H9 (cell line): Measurements from ENCODE around the gene PTTG1. TPM values are rescaled to one million over a fixed set of nuclear protein-coding genes. Genes with fewer than 3 reads are reported as not detected.

ENCODE experiments used
- DNase-seq: peaks from one replicate; pipeline ENCODE4 v3.0.0-alpha.2; 2017
- H2AFZ ChIP-seq: one replicate; pipeline ENCODE4 v1.6.1; 2013; ENCODE audit warnings: mild to moderate bottlenecking, low read length, control low read depth, moderate library complexity
- H2AK5ac ChIP-seq: 2 replicates; pipeline ENCODE4 v1.6.1; 2013; ENCODE audit warnings: low read length, control low read depth, mixed read lengths; ENCODE audit not compliant: insufficient read length
- H2BK120ac ChIP-seq: one replicate; pipeline ENCODE4 v1.6.1; 2013; ENCODE audit warnings: low read depth, mild to moderate bottlenecking, low read length, control low read depth, inconsistent platforms; ENCODE audit not compliant: poor library complexity, severe bottlenecking
- H2BK12ac ChIP-seq: 2 replicates; pipeline ENCODE4 v1.6.1; 2013; ENCODE audit warnings: low read length, control low read depth, mixed read lengths, low read depth; ENCODE audit not compliant: insufficient read length
- H2BK15ac ChIP-seq: 2 replicates; pipeline ENCODE4 v1.6.1; 2013; ENCODE audit warnings: low read depth, low read length, control low read depth
- H2BK20ac ChIP-seq: one replicate; pipeline ENCODE4 v1.6.1; 2013; ENCODE audit warnings: low read depth, mild to moderate bottlenecking, low read length, control low read depth, inconsistent platforms; ENCODE audit not compliant: poor library complexity, severe bottlenecking
- H2BK5ac ChIP-seq: 2 replicates; pipeline ENCODE4 v1.6.1; 2013; ENCODE audit warnings: low read length, control low read depth, mixed read lengths; ENCODE audit not compliant: insufficient read length
- H3K14ac ChIP-seq: 2 replicates; pipeline ENCODE4 v1.6.1; 2013; ENCODE audit warnings: low read length, control low read depth; ENCODE audit not compliant: insufficient read depth
- H3K18ac ChIP-seq: 2 replicates; pipeline ENCODE4 v1.6.1; 2013; ENCODE audit warnings: low read depth, mild to moderate bottlenecking, mixed read lengths, low read length, control low read depth; ENCODE audit not compliant: insufficient read length
- H3K23ac ChIP-seq: 2 replicates; pipeline ENCODE4 v1.6.1; 2013; ENCODE audit warnings: low read length, control low read depth, mixed read lengths, low read depth; ENCODE audit not compliant: insufficient read length
- H3K23me2 ChIP-seq: 2 replicates; pipeline ENCODE4 v1.6.1; 2013; ENCODE audit warnings: low read depth, mild to moderate bottlenecking, mixed read lengths, low read length, control low read depth; ENCODE audit not compliant: insufficient read length, poor library complexity, severe bottlenecking
- H3K27ac ChIP-seq: 2 replicates; pipeline ENCODE4 v1.5.1; 2013; ENCODE audit warnings: low read length, control low read depth, mixed read lengths, low read depth; ENCODE audit not compliant: insufficient read length
- H3K27me3 ChIP-seq: 2 replicates; pipeline ENCODE4 v1.6.1; 2013; ENCODE audit warnings: low read length, control low read depth, inconsistent platforms; ENCODE audit not compliant: insufficient read depth
- H3K4ac ChIP-seq: 2 replicates; pipeline ENCODE4 v1.6.1; 2013; ENCODE audit warnings: low read depth, mild to moderate bottlenecking, control low read depth, inconsistent platforms, low read length, moderate library complexity
- H3K4me1 ChIP-seq: 2 replicates; pipeline ENCODE4 v1.6.1; 2013; ENCODE audit warnings: low read length, control low read depth, inconsistent platforms; ENCODE audit not compliant: insufficient read depth
- H3K4me2 ChIP-seq: 2 replicates; pipeline ENCODE4 v1.6.1; 2013; ENCODE audit warnings: low read length, control low read depth, mixed read lengths; ENCODE audit not compliant: insufficient read length, insufficient read depth
- H3K56ac ChIP-seq: 2 replicates; pipeline ENCODE4 v1.6.1; 2013; ENCODE audit warnings: low read depth, mild to moderate bottlenecking, mixed read lengths, low read length, control low read depth; ENCODE audit not compliant: insufficient read length
- H3K79me1 ChIP-seq: 2 replicates; pipeline ENCODE4 v1.6.1; 2013; ENCODE audit warnings: low read depth, mild to moderate bottlenecking, moderate library complexity, low read length, control low read depth, inconsistent platforms; ENCODE audit not compliant: insufficient read depth, poor library complexity, severe bottlenecking
- H3K79me2 ChIP-seq: 2 replicates; pipeline ENCODE4 v1.6.1; 2013; ENCODE audit warnings: low read length, control low read depth, inconsistent platforms; ENCODE audit not compliant: insufficient read depth
- H3K9ac ChIP-seq: 2 replicates; pipeline ENCODE4 v1.6.1; 2013; ENCODE audit warnings: low read length, control low read depth, mixed read lengths; ENCODE audit not compliant: insufficient read length; ENCODE audit errors: extremely low read depth
- H3K9me3 ChIP-seq: one replicate; pipeline ENCODE4 v1.6.1; 2013; ENCODE audit warnings: low read depth, low read length, inconsistent platforms; ENCODE audit not compliant: control insufficient read depth
- H3T11ph ChIP-seq: one replicate; pipeline ENCODE4 v1.6.1; 2013; ENCODE audit warnings: mild to moderate bottlenecking, low read length, control low read depth, inconsistent platforms
- H4K20me1 ChIP-seq: one replicate; pipeline ENCODE4 v1.6.1; 2013; ENCODE audit not compliant: control insufficient read depth, insufficient read length, insufficient read depth
- H4K5ac ChIP-seq: 2 replicates; pipeline ENCODE4 v1.6.1; 2013; ENCODE audit warnings: low read depth, mild to moderate bottlenecking, mixed read lengths, low read length, control low read depth; ENCODE audit not compliant: insufficient read length
- H4K8ac ChIP-seq: replicated peaks from 2 replicates; pipeline ENCODE4 v1.6.1; 2013; ENCODE audit warnings: low read length, control low read depth, mixed read lengths, low read depth; ENCODE audit not compliant: insufficient read length
- H4K91ac ChIP-seq: 2 replicates; pipeline ENCODE4 v1.6.1; 2013; ENCODE audit warnings: low read depth, mild to moderate bottlenecking, moderate library complexity, mixed read lengths, low read length, control low read depth; ENCODE audit not compliant: insufficient read length
- H3K27ac Mint-ChIP-seq, 3 experiments: 2 replicates in 2 of 3; 3 replicates in 1 of 3; pipeline ENCODE4 v1.8.0; 2020 to 2021; ENCODE audit warnings: mixed read lengths in 3 of 3, mild to moderate bottlenecking in 1 of 3, moderate library complexity in 1 of 3
- H3K27me3 Mint-ChIP-seq: 2 replicates; pipeline ENCODE4 v1.8.0; 2021; ENCODE audit warnings: low read depth, mild to moderate bottlenecking, moderate library complexity, mixed read lengths
- H3K36me3 Mint-ChIP-seq, 3 experiments: 2 replicates in 2 of 3; 3 replicates in 1 of 3; pipeline ENCODE4 v1.8.0; 2020 to 2021; ENCODE audit warnings: low read depth in 3 of 3, mixed read lengths in 3 of 3; ENCODE audit not compliant: insufficient read depth in 1 of 3
- H3K4me1 Mint-ChIP-seq, 2 experiments: 2 replicates each; pipeline ENCODE4 v1.8.0; 2020; ENCODE audit warnings: mixed read lengths in 2 of 2
- H3K4me3 Mint-ChIP-seq, 2 experiments: 2 replicates in 1 of 2; 3 replicates in 1 of 2; pipeline ENCODE4 v1.8.0; 2020 to 2021; ENCODE audit warnings: mild to moderate bottlenecking in 2 of 2, mixed read lengths in 2 of 2, moderate library complexity in 1 of 2
- H3K9me3 Mint-ChIP-seq, 2 experiments: 2 replicates in 1 of 2; 3 replicates in 1 of 2; pipeline ENCODE4 v1.8.0; 2020; ENCODE audit warnings: mild to moderate bottlenecking in 2 of 2, mixed read lengths in 2 of 2, moderate library complexity in 1 of 2
- WGBS: extraction: QIAGEN DNeasy Blood & Tissue Kit; methylation state at CpG from one replicate; pipeline ENCODE4 v1.1.7; 2013; ENCODE audit warnings: missing lambda C conversion rate, low lambda C conversion rate, mixed read lengths; ENCODE audit not compliant: insufficient read length; ENCODE audit errors: extremely low coverage; 5-methylcytosine and 5-hydroxymethylcytosine counted together
- total RNA-seq: library from RNA; stranded (reverse); gene quantifications from 2 replicates; pipeline ENCODE4 v1.2.1, GENCODE V29; 2021
- TF ChIP-seq, protein P1 (sequence below): fragments of 200-600 bp; sonication (generic); conservative IDR thresholded peaks from 3 replicates; pipeline ENCODE4 v1.8.0; 2021; ENCODE audit warnings: antibody characterized with exemption, mild to moderate bottlenecking

PTTG1 gene
- total RNA-seq, 1 experiment from 2014 or later, result 279 TPM

DNA sequence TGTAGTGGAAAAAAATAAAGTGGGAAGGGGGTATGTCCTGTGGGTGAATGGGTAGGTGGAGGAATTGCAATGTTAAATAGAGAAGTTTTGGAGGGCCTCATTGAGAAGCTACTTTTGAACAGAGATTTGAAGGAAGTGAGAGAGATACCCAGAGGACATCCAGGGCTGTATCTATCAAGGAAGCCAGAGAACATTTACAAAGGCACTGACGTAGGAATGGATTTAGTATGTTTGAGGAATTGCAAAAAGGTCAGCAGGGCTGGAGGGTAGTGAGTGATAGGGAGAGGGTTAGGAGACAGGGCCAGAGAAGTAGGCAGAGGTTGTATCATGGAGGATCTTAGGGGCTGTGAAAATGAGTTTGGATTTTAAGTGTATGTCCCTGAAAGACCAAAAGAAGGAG is 13.9 kb downstream of the PTTG1 start:
- Mint-ChIP-seq H3K36me3 (peaks cover 0 to 4% (median 0%) of the 10 kb centered on the region in 3 experiments; a peak in 2 of 7 replicates), H3K9me3 (no peaks in the 10 kb centered on the region), H3K4me1 (peaks cover 8 to 13% of the 10 kb centered on the region in 2 experiments), H3K27ac (no peak overlapping the region), H3K27me3 (peaks cover 5% of the 10 kb centered on the region), H3K4me3 (no peak overlapping the region)
- H3K4me1 ChIP-seq, result no peaks in the 10 kb centered on the region
- H3K27ac ChIP-seq, result no peak overlapping the region
- no peaks in the 10 kb centered on the region for H3K9me3 ChIP-seq
- H3K9ac ChIP-seq, result no peak overlapping the region
- H3K79me2 ChIP-seq, result no peaks in the 10 kb centered on the region
- H4K91ac ChIP-seq, result no peak overlapping the region
- H2BK12ac ChIP-seq, result no peak overlapping the region
- no peak overlapping the region for H2BK20ac ChIP-seq
- H4K8ac ChIP-seq, result no peak overlapping the region
- H3K4me2 ChIP-seq, result no peak overlapping the region
- H2BK15ac ChIP-seq, result no peak overlapping the region
- no peak overlapping the region for H2AK5ac ChIP-seq
- no peak overlapping the region for H4K5ac ChIP-seq
- no peak overlapping the region for H2AFZ ChIP-seq
- no peaks in the 10 kb centered on the region for H3K79me1 ChIP-seq
- WGBS, result no CpG with 5 or more reads among the region's 1 CpG
- H3K23ac ChIP-seq, result no peak overlapping the region
- no peak overlapping the region for H3T11ph ChIP-seq
- H3K23me2 ChIP-seq, result no peaks in the 10 kb centered on the region
- TF ChIP-seq, protein P1, sequence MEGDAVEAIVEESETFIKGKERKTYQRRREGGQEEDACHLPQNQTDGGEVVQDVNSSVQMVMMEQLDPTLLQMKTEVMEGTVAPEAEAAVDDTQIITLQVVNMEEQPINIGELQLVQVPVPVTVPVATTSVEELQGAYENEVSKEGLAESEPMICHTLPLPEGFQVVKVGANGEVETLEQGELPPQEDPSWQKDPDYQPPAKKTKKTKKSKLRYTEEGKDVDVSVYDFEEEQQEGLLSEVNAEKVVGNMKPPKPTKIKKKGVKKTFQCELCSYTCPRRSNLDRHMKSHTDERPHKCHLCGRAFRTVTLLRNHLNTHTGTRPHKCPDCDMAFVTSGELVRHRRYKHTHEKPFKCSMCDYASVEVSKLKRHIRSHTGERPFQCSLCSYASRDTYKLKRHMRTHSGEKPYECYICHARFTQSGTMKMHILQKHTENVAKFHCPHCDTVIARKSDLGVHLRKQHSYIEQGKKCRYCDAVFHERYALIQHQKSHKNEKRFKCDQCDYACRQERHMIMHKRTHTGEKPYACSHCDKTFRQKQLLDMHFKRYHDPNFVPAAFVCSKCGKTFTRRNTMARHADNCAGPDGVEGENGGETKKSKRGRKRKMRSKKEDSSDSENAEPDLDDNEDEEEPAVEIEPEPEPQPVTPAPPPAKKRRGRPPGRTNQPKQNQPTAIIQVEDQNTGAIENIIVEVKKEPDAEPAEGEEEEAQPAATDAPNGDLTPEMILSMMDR, result no peak
- no peak overlapping the region for H3K14ac ChIP-seq
- H2BK120ac ChIP-seq, result no peak overlapping the region
- H4K20me1 ChIP-seq, result no peaks in the 10 kb centered on the region
- H3K27me3 ChIP-seq, result no peaks in the 10 kb centered on the region
- no peak overlapping the region for H3K4ac ChIP-seq
- H2BK5ac ChIP-seq, result no peak overlapping the region
- DNase-seq, result no peak
- no peak overlapping the region for H3K56ac ChIP-seq
- H3K18ac ChIP-seq, result no peak overlapping the region
